ENCODE results near the gene CLDN18.

The CLDN18 gene

DNA sequence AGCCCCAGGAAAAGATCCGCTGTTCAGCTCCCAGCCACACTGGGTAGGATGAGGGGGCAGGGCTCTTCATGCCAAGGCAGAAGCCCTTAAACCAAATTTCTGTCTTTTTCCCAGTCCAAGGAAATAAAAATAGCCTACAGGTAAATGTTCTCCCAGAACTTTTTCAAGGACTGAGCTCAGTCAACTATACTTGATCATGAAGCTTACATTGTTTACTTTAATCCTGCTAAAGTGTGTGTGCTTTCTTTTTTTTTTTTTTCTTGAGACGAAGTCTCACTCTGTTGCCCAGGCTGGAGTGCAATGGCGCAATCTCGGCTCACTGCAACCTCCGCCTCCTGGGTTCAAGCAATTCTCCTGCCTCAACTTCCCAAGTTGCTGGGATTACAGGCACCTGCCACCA is 17.9 kb downstream of the CLDN18 start:
- DNase-seq = no peak

DNA sequence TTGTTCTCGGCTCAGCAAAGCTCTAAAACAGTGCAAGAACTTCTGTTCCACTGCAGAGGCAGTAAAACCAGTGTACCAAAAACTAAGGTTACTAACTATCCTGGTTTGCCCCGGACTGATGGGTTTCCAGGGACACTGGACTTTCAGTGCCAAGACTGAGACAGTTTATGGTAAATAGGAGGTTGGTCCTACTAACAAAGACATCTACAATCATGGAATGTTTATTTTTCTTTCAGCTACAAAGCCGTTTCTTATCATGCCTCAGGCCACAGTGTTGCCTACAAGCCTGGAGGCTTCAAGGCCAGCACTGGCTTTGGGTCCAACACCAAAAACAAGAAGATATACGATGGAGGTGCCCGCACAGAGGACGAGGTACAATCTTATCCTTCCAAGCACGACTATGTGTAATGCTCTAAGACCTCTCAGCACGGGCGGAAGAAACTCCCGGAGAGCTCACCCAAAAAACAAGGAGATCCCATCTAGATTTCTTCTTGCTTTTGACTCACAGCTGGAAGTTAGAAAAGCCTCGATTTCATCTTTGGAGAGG is 20.8 kb downstream of the CLDN18 start:
- DNase-seq = no peak

- no peak for DNase-seq
Observed at GRCh38 chr3:138031536-138031935, 21.6 kb downstream of the CLDN18 start.

- no peak for DNase-seq
Observed at GRCh38 chr3:138032567-138032966, 22.6 kb downstream of the CLDN18 start.

DNA sequence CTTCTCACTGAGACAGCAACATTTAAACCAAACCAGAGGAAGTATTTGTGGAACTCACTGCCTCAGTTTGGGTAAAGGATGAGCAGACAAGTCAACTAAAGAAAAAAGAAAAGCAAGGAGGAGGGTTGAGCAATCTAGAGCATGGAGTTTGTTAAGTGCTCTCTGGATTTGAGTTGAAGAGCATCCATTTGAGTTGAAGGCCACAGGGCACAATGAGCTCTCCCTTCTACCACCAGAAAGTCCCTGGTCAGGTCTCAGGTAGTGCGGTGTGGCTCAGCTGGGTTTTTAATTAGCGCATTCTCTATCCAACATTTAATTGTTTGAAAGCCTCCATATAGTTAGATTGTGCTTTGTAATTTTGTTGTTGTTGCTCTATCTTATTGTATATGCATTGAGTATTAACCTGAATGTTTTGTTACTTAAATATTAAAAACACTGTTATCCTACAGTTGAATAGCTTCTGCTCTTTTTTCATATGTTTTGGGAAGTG is 23.3 kb downstream of the CLDN18 start:
- no peak for DNase-seq

DNA sequence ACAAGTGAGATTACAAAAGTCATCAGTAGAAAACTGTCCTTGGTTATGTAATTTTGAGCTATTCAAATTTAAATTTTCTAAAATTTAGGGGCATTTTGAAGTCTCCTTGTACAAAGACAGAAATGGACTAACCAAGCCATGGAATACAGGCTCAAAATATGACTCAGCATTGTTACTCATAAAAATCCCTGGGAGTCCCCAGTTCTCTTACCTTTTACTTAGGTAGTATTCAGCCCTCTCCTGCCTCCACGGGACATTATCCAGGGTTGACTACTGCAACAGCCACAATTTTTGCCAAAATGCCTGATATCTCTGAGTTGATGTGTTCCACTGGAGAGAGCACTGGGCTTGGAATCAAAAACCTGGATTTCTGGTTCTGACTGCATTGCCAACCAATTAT is 25.0 kb downstream of the CLDN18 start:
- no peak for DNase-seq

DNA sequence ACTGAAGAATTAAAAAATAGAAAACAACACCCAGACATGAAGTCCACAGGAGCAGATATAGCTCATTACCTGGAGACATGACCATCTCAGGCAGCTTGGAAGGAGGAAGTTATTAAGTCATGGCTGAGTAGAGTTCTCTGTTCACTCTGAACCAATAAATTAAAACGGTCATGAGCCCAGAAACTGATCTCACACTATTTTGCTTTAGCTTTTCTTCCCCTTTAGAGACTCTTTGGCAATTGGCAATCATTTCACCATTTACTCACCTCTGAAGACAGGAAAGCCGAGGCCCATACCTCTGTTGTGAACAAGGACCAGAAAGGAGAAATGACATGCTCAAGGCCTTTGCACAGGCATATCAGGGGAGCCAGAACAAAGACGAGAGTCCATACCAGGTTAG is 26.6 kb downstream of the CLDN18 start:
- no peak for DNase-seq

- no peak for DNase-seq
Observed at GRCh38 chr3:138038725-138039462, 28.9 kb downstream of the CLDN18 start.

DNA sequence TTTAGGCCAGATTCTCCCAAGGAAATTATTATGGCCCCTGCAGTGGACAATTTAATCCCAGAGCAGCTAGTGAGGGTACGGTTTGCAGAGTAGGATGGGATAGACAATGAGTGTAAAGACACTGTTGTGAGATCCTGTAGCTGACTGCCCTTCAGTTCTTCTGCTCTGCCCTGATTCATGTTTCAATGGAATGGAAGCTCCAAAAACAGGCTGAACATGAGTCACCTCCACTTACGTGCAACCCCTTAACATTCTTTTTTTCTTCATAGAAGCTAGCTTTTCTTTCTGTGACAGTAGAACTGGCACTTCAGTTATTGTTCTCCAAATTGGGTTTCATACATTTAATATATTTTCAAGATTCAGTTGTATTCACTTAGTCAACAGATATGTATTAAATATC is 32.1 kb downstream of the CLDN18 start:
- DNase-seq = no peak

DNA sequence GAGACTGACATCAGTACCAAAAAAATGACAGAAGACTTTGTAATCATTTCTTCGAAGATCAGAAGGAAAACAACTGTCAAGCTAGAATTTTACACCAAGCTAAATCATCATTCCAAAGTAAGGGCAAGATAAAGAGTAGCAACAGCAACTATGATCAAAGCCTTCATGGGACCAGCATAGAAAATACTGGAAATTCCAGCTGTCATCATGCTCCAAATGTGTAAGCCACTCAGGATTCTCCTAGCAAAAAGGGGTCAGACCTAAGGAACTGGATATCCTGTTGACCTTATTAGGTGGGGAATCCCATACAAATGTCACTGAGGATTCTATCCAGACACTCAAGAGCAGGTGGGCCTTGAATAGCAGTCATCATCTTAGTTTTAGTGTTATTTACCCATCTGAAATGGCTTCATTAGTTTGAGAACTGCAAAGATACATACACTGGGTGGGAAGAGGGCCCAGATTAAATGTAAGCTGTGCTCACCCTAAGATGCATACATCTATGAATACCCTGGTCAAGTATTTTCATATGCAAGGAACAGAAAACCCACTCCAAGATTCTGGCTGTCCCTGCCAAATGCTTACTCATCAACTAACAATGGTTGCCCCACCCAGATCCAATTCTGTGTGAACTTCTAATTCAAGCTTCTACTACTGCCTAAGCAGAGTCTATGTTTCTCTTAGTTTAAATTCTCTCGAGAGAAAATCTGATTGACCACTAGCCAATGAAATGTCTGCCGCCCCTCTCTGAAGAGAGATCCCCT is 33.5 kb downstream of the CLDN18 start:
- DNase-seq = no peak

DNA sequence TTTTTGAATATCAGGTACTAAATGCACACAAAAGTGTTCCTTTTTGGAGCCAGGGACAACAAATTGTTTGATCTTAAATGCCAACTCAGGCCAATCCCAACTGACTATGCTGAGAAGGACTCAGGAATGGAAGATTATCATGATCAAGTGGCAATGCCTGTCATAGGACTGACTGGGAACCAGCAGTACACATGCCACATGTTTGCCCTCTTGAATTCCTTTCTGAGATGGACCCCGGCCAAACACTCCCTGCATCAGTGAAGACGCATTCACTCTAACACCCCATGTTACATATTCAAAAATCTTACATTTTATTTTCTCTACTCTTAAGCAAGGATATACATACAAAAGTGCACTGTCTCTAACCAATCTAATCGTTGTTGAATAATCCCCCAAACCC is 36.1 kb downstream of the CLDN18 start:
- DNase-seq = no peak

DNA sequence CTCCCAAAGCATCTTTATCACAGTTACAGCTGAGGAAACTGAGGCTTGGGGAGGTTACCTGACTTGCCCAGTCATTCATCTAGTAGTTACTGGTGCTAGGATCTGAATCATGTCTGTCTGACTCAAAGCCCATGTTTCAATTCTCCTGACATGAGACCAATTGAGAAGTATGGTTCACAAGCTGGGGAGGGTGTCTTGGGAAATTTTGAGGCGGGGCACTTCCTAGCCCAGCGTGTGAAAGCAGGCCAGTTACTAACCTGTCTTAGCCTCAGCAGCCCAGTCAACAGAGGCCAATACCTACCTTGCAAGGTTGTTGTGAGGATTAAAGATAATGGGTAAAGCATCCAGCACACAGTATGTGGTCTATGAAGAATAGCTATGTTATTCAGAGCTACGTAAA is 37.0 kb downstream of the CLDN18 start:
- no peak for DNase-seq

DNA sequence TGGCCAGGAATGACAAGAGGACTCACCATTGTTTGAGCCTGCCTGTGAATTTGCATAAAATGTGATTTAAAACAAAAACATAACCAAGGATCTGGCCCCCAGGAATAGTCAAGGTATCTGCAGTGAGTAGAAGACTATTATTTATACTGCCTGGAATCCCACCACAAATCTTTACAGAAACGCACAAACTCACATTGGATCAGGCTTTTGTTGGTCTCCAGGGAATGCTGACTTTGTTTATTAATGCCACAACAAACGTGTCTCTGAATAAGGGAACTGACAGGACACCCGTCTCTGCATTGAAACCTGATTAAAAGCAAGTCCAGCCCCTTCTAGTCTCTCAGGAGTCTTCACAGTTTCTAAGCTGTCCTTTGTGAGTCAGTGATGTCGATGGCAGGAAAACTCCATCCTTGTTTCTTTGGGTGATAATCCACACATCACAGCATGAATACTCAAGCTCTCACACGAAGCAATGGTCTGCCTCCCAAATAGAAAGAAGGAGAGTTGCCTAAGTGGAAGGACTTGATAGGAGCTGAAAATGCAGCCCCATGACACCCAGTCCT is 37.7 kb downstream of the CLDN18 start:
- DNase-seq = no peak

- no peak for DNase-seq
Observed at GRCh38 chr3:138049157-138049919, 39.4 kb downstream of the CLDN18 start.

DNA sequence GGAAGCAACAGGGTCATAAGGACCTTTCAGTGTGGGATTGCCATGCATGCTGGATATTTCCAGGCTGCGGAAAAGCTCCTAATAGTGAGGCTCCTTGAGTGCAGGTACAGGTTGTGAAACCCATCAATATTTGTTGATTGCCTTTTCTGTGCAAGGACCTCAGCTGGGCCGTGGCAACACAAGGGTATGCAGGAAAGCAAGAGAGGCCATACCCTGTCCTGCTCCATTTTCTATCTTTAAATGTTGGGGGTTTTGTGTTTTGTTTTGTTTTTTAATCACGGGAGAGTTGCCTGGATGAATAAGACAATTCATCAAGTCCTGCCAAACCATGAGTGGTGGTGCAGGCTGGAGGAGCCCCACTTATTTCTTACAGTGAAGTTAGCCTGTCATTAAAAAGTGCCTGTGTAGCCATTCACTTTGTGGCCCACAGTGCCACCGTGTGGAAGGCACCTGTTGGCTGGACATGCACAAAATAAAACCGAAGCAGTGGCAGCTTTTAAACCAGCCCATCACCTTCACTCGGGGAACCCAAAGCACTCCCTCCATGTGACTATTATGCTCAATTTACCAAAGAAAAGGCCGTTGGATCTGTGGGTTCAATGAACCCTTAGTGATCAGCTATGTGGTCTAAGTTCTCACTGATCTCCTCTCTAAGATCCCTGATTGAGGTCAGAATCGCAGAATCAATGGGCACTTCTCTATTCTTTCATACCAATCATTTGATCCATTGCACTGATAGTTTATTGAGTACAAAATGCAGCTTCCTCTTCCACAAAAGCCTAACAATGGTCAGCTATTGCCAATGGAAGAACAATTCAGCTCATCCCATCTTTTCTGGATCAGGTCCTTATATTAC is 42.2 kb downstream of the CLDN18 start:
- DNase-seq = peak in 1 of 5 experiments; percentile 19

DNA sequence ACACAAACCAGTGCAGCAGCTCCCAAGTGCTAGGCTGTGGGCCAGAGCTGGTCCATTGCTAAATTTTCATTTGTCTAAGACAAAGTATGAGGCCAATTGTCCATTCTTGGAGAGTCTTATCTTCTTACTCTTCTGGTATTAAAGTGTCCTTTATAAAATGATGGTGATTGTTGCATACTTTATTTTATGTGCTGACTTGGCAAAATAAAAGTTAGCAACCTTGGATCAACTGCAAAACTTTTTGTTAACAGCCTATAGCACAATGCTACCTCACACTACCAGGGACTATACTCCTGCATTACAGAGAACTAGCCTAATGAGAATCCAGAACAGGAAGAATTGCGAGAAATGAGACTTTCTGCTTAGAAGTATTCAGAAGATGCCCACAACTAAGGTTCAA is 44.1 kb downstream of the CLDN18 start:
- DNase-seq = no peak

GRCh38 chr3:138057384-138057783 is 47.4 kb downstream of the CLDN18 start:
- DNase-seq = no peak

DNA sequence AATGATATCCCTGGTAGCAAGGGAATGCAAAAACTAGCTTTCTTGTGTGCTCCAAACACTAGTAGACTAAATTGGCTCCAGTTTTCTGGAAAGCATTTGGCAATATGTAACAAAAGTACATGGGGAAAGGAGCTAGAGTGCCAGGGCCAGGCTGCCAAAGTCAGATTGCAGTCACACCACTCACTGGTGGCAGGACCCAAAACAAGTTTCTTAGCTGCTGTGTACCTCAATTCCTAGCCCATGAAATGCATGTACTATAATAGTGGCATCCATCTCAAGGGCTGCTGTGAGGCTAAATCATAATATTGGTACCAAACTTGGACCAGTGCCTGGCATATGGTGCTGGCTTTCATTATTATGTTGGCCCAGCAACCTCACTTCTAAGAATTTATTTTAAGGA is 49.3 kb downstream of the CLDN18 start:
- DNase-seq = no peak

DNA sequence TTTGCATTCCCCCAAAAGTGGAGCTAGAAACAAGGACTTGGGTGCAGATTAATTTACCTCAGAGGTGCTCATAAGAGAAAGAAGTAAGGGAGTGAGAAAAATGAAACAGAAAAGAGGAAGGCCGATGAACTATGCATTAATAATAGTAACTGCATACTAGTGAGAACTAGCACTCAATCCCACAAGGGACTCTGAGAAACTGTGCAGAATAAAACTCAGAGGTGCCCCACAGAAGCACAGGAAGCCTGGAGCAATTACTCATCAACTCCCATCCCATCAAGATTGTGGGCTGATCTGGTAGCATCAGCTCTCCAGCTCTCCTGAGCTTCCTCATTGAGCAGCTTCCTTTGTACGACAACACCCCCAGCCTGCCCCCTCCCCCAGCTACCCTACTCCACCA is 50.8 kb downstream of the CLDN18 start:
- DNase-seq = no peak

DNA sequence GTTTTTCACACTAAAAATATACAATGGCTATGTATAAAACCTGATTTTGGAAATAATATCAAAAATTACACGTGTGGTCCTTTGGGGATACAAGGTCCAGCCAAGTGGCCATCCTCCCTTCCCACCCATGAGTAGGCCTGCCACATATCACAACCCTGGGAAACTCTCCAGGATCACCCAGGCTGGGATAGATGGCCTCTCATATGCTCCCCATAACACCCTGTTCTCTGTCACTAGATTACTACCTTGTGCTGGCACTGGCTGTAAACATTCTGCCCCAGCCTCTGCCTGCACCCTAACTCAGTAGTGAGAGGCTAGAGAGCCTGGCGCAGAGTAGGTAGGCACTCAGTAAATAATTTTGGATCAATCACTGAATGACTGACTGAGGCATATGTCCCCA is 52.1 kb downstream of the CLDN18 start:
- no peak for DNase-seq

- no peak for DNase-seq
Observed at GRCh38 chr3:138062626-138063025, 52.7 kb downstream of the CLDN18 start.

DNA sequence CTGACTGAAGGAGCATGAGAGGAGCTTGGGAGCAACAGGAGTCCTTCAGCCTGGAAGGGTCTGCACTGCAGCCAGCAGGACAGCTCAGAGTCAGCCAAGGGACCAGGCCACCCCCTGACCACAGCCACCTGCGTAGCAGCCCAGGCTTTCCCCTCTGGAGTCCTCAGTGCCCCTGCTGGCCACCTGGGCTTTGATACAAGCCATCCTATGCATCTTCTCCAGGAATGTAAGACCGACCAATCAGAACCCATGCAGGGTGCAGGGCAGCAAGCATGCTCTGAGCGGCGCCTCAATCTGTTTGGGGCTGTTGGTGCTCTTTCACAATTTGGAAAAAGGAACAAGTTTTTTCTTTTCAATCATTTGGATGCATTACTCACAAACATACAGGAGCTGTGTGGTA is 53.5 kb downstream of the CLDN18 start:
- DNase-seq = no peak

All from T-helper 2 cell (primary cell).